Natural killer cell treated with Interleukin-12 subunit alpha and Interleukin-12 subunit beta and Interleukin-15 and Interleukin-18, amount 100 ng/mL, for 72 hours (primary cell): Measurements from ENCODE around the gene PPM1H. TPM values are rescaled to one million over a fixed set of nuclear protein-coding genes. Genes with fewer than 3 reads are reported as not detected.
"Not testable (repeated sequence)": the region's sequence is repeated elsewhere in the genome, so short reads cannot be mapped to it uniquely, and the experiment has no call there.

Experiments used
- ATAC-seq, 2 donors: fragments of 150-1000 bp; cut with Tn5 transposase in 1 of 2; sonication (Bioruptor Pico), chemical (Tn5 transposase) in 1 of 2; 2 replicates each; pipeline ENCODE4 v1.10.0; 2021
- DNase-seq: peaks from one replicate; pipeline ENCODE4 v3.0.0; 2022; ENCODE audit warnings: low spot score
- H3K27ac Mint-ChIP-seq, 2 donors: 1 replicate in 1 of 2; 2 replicates in 1 of 2; pipeline ENCODE4 v1.8.0; 2022; ENCODE audit warnings: mixed read lengths in 2 of 2, mild to moderate bottlenecking in 1 of 2, moderate library complexity in 1 of 2
- H3K27me3 Mint-ChIP-seq, 2 donors: 1 replicate in 1 of 2; 2 replicates in 1 of 2; pipeline ENCODE4 v1.8.0; 2022; ENCODE audit warnings: mixed read lengths in 2 of 2
- H3K36me3 Mint-ChIP-seq: one replicate; pipeline ENCODE4 v1.8.0; 2022; ENCODE audit warnings: mixed read lengths
- H3K4me1 Mint-ChIP-seq, 2 donors: 1 replicate in 1 of 2; 2 replicates in 1 of 2; pipeline ENCODE4 v1.8.0; 2022; ENCODE audit warnings: low read depth in 2 of 2, mixed read lengths in 2 of 2, mild to moderate bottlenecking in 1 of 2
- H3K4me3 Mint-ChIP-seq: one replicate; pipeline ENCODE4 v1.8.0; 2022; ENCODE audit warnings: mixed read lengths
- H3K9me3 Mint-ChIP-seq: 2 replicates; pipeline ENCODE4 v1.8.0; 2022; ENCODE audit warnings: mixed read lengths
- total RNA-seq, 2 donors: library from RNA; stranded (reverse); gene quantifications; one replicate each; pipeline ENCODE4 v1.2.3, GENCODE V29; 2022

The PPM1H gene
- total RNA-seq, 2 donors from 2014 or later: 0.38 TPM; not detected in 1

DNA sequence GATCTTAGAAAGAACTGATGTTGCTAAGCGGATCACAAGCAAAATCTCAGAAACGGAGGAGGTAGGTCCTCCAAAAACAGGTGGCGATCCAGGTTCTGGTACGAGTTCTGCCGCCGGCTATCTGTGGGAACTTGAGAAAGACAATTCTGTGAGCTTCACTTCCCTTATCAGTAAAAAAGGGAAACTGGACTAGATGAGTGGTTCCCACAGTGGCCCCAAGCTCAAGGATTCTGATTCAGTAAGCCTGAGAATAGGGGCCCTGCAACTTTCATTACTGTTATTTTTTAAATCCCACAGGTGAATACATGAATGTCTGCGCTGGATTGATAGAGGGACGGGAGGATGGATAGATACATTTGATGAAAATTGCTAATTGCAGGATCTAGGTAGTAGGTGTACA, 160.2 kb downstream of the PPM1H start:
- ATAC-seq: no peak
- Mint-ChIP-seq H3K27me3 (no peaks in the 10 kb centered on the region), H3K4me1 (peaks cover 0 to 2% of the 10 kb centered on the region in 2 donors), H3K27ac (no peak overlapping the region), H3K9me3 (no peaks in the 10 kb centered on the region), H3K4me3 (no peak overlapping the region), H3K36me3 (no peaks in the 10 kb centered on the region)
- no peak for DNase-seq

DNA sequence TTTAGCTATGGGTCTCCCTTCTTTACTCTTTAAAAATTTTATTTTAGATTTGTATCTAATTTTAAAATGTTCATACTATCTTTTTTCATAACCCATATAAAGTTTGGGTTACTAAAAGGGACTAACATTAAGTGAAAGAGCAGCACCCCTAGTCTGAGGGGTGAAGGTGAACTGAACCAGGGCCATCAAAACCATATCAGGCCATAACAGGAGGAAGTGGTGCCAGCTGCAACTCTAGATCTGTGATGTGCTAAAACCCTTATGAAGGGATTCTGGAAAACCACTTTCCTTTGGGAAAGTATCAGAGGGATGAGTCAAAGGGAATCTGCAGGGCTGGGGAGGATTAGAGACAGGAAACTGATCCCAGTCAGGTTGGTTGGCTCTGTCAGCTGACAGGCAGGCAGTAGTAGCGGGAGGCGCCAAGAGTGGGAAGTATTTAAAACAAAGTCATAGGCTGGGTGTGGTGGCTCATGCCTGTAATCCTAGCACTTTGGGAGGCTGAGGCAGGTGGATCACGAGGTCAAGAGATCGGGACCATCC, 162.5 kb downstream of the PPM1H start:
- Mint-ChIP-seq H3K36me3 (no peaks in the 10 kb centered on the region), H3K4me1 (peaks cover 0 to 2% of the 10 kb centered on the region in 2 donors), H3K9me3 (no peaks in the 10 kb centered on the region), H3K27me3 (peaks cover 0 to 13% of the 10 kb centered on the region in 2 donors), H3K27ac (no peak overlapping the region), H3K4me3 (no peak overlapping the region)
- ATAC-seq: no peak
- DNase-seq: no peak

DNA sequence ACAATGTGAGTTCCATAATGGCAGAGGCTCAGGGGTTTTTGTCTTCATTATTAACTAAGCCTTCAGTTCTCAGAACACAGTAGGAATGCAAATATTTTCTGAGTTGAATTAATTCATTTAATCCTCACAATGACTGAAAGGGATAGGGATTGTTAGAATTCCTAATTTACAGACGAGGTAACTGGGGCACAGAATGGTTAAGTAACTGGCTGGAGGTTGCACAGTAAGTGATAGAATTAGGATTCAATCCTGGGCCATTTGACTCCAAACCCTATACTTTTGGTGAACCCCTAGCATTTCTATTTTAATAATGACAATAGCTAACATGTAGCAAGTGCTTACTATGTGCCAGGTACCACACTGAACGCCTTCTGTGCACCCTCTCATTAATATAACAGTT, 163.1 kb downstream of the PPM1H start:
- ATAC-seq: no peak
- DNase-seq: no peak
- Mint-ChIP-seq H3K4me3 (no peak overlapping the region), H3K9me3 (no peaks in the 10 kb centered on the region), H3K4me1 (peaks cover 0 to 2% of the 10 kb centered on the region in 2 donors), H3K27me3 (peaks cover 2 to 13% of the 10 kb centered on the region in 2 donors), H3K27ac (no peak overlapping the region), H3K36me3 (no peaks in the 10 kb centered on the region)

DNA sequence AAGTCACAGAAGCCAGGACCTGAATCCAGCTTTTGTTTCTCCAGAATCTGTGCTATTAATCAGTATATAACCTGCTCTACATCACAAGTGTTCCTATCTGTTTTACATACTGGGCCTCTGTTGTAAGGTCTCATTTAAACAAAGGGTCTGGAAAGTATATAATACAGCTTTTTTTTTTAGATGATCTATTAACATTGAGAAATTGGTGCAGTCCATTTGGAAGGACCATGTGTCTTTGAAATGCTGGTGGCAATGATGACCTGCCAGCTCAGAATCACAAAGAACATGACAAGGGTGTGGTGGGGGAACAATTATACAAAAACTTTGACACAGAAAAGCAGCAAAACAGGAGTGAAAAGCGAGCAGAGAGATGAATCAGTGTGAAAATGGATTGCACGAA, 164.6 kb downstream of the PPM1H start:
- H3K27ac Mint-ChIP-seq: no peak overlapping the region
- no peak for ATAC-seq
- no peaks in the 10 kb centered on the region for H3K36me3 Mint-ChIP-seq
- H3K4me1 Mint-ChIP-seq: peaks cover 0 to 2% of the 10 kb centered on the region in 2 donors
- no peak for DNase-seq
- no peaks in the 10 kb centered on the region for H3K9me3 Mint-ChIP-seq
- H3K4me3 Mint-ChIP-seq: no peak overlapping the region
- H3K27me3 Mint-ChIP-seq: peaks cover 4 to 13% of the 10 kb centered on the region in 2 donors

DNA sequence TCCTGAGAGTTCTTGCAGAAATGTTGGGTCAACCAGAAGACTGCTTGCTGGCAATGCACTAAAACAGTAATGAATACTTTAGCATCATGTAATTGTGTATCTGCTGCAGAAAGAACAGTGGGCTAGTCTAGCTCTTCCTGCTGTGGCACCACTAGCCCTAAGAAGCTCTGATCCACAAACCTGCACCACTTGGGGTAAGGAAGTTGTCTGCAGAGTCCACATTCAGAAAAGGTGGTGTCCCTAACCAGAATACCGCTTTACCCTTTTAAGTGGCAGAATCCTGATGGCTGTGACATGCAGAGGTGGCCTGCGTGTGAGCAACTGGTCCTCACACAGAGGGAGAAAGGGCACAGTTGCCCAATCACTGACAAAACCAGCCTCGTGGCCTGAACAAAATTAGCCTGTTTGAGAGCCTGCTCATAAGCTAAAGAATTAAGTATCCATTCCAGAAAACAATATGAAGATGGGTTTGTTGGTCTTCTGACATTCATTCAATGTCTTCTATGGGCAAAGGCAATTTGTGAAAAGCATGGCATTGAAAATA, 165.8 kb downstream of the PPM1H start:
- peaks cover 4 to 13% of the 10 kb centered on the region in 2 donors for H3K27me3 Mint-ChIP-seq
- no peak overlapping the region for H3K4me3 Mint-ChIP-seq
- ATAC-seq (no peak), DNase-seq (no peak)
- H3K4me1 Mint-ChIP-seq: peaks cover 0 to 2% of the 10 kb centered on the region in 2 donors
- no peaks in the 10 kb centered on the region for H3K9me3 Mint-ChIP-seq
- no peak overlapping the region for H3K27ac Mint-ChIP-seq
- no peaks in the 10 kb centered on the region for H3K36me3 Mint-ChIP-seq

DNA sequence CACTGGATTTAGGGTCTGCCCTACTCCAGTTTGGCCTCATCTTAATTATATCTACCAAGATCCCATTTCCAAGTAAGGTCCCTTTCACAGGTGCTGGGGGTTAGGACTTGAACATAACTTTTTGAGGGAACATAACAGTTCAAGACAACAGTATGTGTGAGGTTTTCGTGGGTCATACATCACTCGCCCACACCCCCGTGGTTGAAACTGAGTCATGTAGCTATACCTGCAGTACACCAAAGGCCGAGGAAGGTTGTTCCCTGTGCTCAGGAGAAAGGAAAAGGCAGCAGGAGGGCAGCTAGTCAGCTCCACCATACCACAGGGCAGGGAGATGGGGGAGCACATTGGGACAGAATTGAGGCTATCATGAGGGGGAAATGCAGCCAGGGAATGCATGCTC, 167.0 kb downstream of the PPM1H start:
- DNase-seq (no peak), ATAC-seq (no peak)
- Mint-ChIP-seq H3K27ac (no peak overlapping the region), H3K27me3 (peaks cover 7 to 13% of the 10 kb centered on the region in 2 donors), H3K4me1 (peaks cover 0 to 2% of the 10 kb centered on the region in 2 donors), H3K36me3 (no peaks in the 10 kb centered on the region), H3K9me3 (no peaks in the 10 kb centered on the region), H3K4me3 (no peak overlapping the region)

DNA sequence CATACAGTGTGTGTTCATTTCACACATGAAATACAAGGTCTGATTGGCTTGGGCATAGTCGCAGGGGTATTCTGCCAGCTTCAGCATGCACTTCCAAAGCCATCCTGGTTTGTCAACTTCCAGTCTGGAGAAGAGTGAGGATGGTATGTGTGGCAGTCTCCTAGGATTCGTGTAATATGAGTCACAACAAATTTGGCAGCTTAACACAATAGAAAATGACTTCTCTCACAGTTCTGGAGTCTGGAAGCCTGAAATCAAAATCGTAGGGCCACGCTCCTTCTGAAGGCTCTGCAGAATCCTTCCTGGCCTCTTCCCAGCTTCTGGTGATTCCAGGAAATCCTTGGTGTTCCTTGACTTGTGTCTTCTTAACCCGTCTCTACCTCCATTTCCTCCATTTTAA, 167.5 kb downstream of the PPM1H start:
- no peaks in the 10 kb centered on the region for H3K9me3 Mint-ChIP-seq
- DNase-seq: no peak
- no peak for ATAC-seq
- H3K36me3 Mint-ChIP-seq: no peaks in the 10 kb centered on the region
- H3K4me3 Mint-ChIP-seq: no peak overlapping the region
- H3K27me3 Mint-ChIP-seq: peaks cover 7 to 13% of the 10 kb centered on the region in 2 donors
- no peak overlapping the region for H3K27ac Mint-ChIP-seq
- H3K4me1 Mint-ChIP-seq: peaks cover 0 to under 1% of the 10 kb centered on the region in 2 donors

DNA sequence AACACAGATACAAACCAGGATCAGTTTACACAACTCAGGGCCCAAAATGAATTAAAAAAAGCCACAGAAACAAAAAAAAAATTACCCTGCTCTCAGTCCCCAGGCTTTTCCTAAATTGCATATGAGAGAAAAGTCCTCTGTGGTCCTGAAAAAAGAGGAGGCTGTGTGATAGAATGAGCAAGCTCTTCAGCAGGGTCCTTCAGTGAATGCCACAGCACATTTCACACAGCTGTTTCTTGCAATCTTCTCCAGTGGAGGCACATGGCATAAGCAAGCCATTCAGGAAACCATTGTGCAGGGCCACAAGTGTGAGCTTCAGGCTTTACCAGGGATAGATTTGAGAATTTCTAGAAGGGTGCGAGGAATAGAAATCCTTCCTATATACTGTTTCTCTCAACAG, 168.5 kb downstream of the PPM1H start:
- no peaks in the 10 kb centered on the region for H3K36me3 Mint-ChIP-seq
- no peak overlapping the region for H3K4me3 Mint-ChIP-seq
- ATAC-seq (no peak), DNase-seq (no peak)
- H3K27ac Mint-ChIP-seq: peak overlapping the region in 1 of 2 donors; percentile 38
- no peaks in the 10 kb centered on the region for H3K9me3 Mint-ChIP-seq
- H3K4me1 Mint-ChIP-seq: no peaks in the 10 kb centered on the region
- peaks cover 7 to 13% of the 10 kb centered on the region in 2 donors for H3K27me3 Mint-ChIP-seq

DNA sequence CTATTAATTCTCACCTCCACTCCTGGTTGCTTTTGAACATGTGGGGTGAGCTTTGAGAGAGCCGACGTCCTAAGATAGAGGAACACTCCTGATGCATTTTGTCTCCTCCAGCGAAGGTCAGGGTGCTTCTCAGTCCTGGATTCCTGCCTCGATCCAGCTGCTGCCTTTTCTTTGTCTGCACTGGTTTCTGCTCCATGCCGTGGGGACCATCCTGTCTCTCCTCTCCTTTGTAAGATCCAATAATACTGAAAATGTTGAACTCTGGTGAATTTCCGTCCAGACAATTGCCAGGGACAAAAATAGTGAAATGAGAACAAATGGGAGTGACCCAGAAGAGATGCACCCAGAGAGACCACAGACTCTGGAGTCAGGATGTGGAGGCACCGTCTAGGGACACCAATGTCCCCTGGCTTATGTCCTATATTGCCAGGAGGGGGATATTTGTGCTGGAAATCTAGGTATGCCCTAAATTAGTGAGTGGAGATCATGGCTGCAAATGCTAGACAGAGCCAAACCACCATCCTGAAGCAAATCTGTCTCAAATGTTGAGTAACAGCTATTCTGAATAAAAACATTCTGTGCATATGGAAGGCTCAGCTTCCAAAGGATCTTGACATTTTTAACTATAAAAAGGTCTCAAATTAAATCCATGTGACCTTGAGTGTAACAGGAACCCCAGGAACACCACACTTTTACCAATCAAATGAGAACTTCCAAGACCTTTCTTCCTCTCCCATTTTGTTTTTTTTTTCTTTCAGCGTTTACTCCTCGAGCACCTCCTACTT, 170.9 kb downstream of the PPM1H start:
- H3K4me3 Mint-ChIP-seq: no peak overlapping the region
- no peak for DNase-seq
- H3K27me3 Mint-ChIP-seq: peaks cover 14 to 20% of the 10 kb centered on the region in 2 donors

DNA sequence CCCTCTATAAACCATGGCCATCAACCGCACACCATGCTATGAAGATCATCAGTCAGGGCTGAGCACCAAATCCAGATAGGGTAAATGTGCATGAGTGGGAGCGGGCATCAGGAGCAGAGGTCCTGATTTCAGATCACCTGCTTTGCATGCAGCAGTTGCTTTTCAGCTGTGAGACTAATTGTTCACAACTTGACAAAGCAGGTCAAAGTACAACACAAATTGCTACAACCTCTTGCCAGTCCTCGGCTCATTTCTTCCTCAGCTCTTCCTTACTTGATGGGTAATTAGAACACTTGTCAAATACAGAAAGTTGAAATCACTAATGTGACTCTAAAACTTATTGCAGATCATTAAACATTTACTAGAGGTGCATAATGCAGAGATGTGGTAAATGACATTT, 171.6 kb downstream of the PPM1H start:
- H3K9me3 Mint-ChIP-seq: no peaks in the 10 kb centered on the region
- DNase-seq (no peak), ATAC-seq (no peak)
- H3K36me3 Mint-ChIP-seq: no peaks in the 10 kb centered on the region
- no peak overlapping the region for H3K27ac Mint-ChIP-seq
- H3K4me1 Mint-ChIP-seq: peaks cover 0 to 3% of the 10 kb centered on the region in 2 donors
- peaks cover 14% of the 10 kb centered on the region in 2 donors for H3K27me3 Mint-ChIP-seq
- H3K4me3 Mint-ChIP-seq: no peak overlapping the region

More for the DNA sequence above, 170.9 kb downstream of the PPM1H start:
- Mint-ChIP-seq H3K27ac (no peak overlapping the region), H3K4me1 (peaks cover 0 to 3% of the 10 kb centered on the region in 2 donors), H3K36me3 (no peaks in the 10 kb centered on the region), H3K9me3 (no peaks in the 10 kb centered on the region)
- no peak for ATAC-seq

DNA sequence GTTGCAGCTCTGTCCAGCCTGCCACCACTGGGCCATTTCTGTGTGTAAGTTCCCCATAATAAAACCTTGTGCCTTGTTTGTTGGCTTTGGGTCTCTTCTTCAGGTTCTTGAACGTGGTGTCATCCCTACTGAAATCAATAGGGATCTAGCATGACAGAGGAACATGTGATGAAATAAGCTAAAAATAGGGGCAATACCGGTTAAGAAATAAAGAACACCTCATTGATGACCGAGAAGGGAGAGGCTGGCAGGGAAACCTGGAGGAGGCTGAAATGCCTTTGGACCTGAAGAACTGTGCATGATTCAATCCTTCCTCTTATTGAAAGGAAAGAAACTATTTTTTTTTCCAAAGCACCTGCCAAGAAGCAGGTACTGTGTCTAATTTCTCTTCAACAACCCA, 172.3 kb downstream of the PPM1H start:
- peaks cover 7 to 14% of the 10 kb centered on the region in 2 donors for H3K27me3 Mint-ChIP-seq
- no peaks in the 10 kb centered on the region for H3K36me3 Mint-ChIP-seq
- no peaks in the 10 kb centered on the region for H3K9me3 Mint-ChIP-seq
- DNase-seq (no peak), ATAC-seq (no peak)
- H3K27ac Mint-ChIP-seq: no peak overlapping the region
- H3K4me1 Mint-ChIP-seq: peaks cover 0 to 3% of the 10 kb centered on the region in 2 donors
- no peak overlapping the region for H3K4me3 Mint-ChIP-seq

DNA sequence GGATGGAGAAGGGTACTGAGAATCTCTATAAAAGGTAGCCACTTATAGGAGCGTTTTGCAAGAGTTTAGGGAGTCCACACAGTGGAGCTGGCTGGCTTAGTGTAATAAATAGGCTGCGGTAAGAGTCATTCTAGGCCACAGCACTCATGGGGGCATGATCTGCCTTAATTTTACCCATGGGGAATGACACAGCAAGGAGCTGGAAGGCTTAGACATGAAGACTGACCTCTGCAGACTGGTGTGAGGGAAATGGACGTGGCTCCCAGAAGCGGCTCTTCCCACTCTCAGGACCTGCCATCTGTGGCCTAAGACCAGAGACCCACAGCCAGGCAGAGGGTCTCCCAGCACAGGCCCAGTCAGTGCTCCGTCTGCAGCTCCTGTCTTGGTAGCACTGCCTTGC, 173.3 kb downstream of the PPM1H start:
- Mint-ChIP-seq H3K4me1 (peaks cover 0 to 3% of the 10 kb centered on the region in 2 donors), H3K27me3 (peaks cover 7 to 10% of the 10 kb centered on the region in 2 donors), H3K9me3 (no peaks in the 10 kb centered on the region), H3K36me3 (no peaks in the 10 kb centered on the region), H3K4me3 (no peak overlapping the region), H3K27ac (no peak overlapping the region)
- no peak for DNase-seq
- ATAC-seq: no peak

DNA sequence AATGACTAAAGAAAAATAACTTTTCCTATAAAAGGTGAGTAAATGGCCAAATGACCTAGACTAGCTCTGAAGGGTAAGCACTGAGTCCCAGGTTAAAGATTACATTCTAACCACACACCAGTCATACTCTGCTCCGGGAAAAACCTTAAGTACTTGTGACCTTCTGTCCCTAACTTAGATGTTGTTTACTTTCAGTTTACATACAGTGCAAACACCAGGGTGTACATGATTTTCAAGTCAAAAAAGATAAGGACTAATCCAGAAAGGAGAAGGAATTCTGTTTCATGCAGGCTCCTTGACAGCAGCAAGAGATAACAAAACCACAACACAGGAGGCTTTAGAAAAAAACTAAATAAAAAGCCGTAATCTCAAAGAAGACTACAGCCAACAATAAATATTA, 174.2 kb downstream of the PPM1H start:
- DNase-seq: no peak
- Mint-ChIP-seq H3K9me3 (no peaks in the 10 kb centered on the region), H3K4me3 (no peak overlapping the region), H3K36me3 (no peaks in the 10 kb centered on the region), H3K27ac (no peak overlapping the region), H3K27me3 (peaks cover 7 to 12% of the 10 kb centered on the region in 2 donors), H3K4me1 (peaks cover 0 to 3% of the 10 kb centered on the region in 2 donors)
- ATAC-seq: peak in 1 of 2 donors; percentile 52

DNA sequence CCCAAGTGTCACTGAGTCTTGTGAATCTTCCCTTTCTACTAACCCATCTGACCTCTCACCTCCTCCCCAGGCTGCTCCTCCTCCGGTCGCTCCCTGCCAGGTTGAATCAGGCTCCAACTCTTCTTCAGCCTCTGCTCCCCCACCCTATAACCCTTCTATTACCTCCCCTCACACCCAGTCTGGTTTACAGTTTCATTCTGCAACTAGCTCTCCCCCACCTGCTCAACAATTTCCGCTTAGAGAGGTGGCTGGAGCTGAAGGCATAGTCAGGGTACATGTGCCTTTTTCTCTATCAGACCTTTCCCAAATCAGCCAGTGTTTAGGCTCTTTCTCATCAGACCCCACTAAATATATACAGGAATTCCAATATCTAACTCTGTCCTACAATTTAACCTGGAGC, 174.6 kb downstream of the PPM1H start:
- not testable (repeated sequence) for ATAC-seq, H3K4me3 Mint-ChIP-seq, DNase-seq, H3K27ac Mint-ChIP-seq, H3K9me3 Mint-ChIP-seq, H3K36me3 Mint-ChIP-seq, H3K4me1 Mint-ChIP-seq
- H3K27me3 Mint-ChIP-seq: peaks cover 7 to 12% of the 10 kb centered on the region in 2 donors
